Left ventricle myocardium superior (tissue), 1 donor: Measurements from ENCODE around the gene STOML2. TPM values are rescaled to one million over a fixed set of nuclear protein-coding genes. Genes with fewer than 3 reads are reported as not detected.
"Not testable (repeated sequence)": the region's sequence is repeated elsewhere in the genome, so short reads cannot be mapped to it uniquely, and the experiment has no call there.

Source experiments
- ATAC-seq: fragments of 200-7000 bp; cut with Tn5 transposase; one replicate; pipeline ENCODE4 v1.9.1; 2020; ENCODE audit warnings: mild to moderate bottlenecking, moderate library complexity
- DNase-seq: peaks from one replicate; pipeline ENCODE4 v3.0.0-alpha.2; 2020
- intact Hi-C: fragments of 100-400 bp; cut with micrococcal nuclease; formaldehyde crosslinking; loops from one replicate; pipeline ENCODE4 v1.11.0; 2022
- long read RNA-seq: library from polyadenylated mRNA; unstranded; transcript quantifications from one replicate; pipeline ENCODE4 v2.0.0, GENCODE V29; 2021
- total RNA-seq: library from RNA; stranded (reverse); fragmentation: NEBNext Ultra II Directional; extraction: Animal tissue kit (Norgen Biotek cat#: 25700); gene quantifications from one replicate; pipeline ENCODE4 v1.2.1, GENCODE V29; 2021
- donor health status: DM: no; HTN: yes; CAD: no; lungs with severe emphysema.

STOML2 gene, protein sequence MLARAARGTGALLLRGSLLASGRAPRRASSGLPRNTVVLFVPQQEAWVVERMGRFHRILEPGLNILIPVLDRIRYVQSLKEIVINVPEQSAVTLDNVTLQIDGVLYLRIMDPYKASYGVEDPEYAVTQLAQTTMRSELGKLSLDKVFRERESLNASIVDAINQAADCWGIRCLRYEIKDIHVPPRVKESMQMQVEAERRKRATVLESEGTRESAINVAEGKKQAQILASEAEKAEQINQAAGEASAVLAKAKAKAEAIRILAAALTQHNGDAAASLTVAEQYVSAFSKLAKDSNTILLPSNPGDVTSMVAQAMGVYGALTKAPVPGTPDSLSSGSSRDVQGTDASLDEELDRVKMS
- 150 TPM for total RNA-seq
- long read RNA-seq, transcript STOML2-201 (10 exons, 1,278 nt): major isoform, 283 of 315 reads
- long read RNA-seq, partial matches to known transcripts: 24 of 315 reads
- long read RNA-seq, other reads (novel, unspliced or antisense): 8 of 315 reads

DNA sequence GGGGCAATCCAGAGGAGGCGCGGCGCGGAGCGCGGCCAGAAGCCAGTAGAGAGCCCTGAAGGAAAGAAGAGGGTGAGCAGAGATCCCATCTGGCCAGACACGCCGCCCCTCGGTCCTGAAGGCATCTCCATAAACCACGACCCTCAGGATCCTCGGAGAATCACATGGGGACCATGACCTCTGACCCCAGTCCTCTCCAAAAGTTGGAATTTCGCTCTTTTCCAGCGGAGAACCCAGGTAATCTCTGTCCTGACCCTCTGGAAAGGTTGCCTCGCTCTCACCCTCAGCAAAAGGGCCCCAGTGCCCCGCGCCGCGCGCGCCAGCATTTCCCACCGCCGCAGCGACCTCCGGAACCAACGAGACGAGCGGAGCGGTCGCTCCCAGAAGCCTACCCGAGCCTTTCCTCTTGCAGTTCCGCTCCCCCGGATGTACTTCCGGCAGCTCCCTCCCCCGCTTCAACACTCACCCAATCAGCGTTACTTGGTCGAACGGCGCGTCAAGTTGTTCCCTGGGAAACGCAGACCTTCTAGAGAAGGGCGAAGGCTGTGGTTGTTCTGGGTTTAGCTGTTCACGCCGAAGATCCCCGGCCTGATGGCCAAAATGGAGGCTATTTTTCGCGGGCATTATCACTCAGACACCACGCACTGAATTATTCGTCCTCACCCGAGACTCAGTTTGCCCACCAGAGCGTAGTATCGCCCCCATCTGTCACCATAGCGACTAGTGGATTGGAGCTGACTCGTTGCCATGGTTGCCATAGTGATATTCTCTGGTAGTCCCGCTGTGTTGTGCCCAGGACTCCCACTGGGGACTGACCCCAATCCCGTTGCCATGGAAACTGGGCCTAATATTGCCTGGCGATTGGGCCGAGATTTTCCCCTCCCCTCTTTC, at the start of gene STOML2:
Gene STOML2, minus strand, starts transcription at position 363 of the 891 bp plus-strand sequence. Its CDS starts 37 bp downstream, at position 326.
- DNase-seq (peak; percentile 94), ATAC-seq (peak; percentile 96)
- intact Hi-C loops: no loop called here

GRCh38 chr9:35147941-35148563, 45.1 kb upstream of the STOML2 start:
- intact Hi-C loops, DNase-seq, ATAC-seq: not testable (repeated sequence)

DNA sequence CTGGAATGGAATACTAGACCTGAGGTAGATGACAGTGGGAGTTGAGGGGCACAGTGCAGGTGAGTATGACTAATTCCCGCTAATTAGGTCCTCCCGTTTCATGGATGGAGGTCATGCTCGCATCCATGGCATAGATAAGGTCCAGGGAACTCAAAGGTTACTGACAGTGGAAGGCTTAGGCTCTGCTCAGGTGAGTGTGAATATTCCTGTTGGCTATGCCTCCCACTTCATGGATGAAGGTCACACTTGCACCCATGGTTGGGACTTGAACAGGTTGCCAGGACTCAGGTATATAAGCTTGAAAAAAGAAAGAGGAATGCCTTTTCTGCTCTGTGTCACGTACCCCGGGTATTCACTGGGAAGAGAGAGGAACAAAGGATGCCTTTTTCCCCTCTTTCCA, 39.1 kb upstream of the STOML2 start:
- DNase-seq: no peak
- intact Hi-C loops: no loop called here
- no peak for ATAC-seq

GRCh38 chr9:35140093-35140492, 37.2 kb upstream of the STOML2 start:
- ATAC-seq (no peak), DNase-seq (no peak)
- intact Hi-C loops: no loop called here

DNA sequence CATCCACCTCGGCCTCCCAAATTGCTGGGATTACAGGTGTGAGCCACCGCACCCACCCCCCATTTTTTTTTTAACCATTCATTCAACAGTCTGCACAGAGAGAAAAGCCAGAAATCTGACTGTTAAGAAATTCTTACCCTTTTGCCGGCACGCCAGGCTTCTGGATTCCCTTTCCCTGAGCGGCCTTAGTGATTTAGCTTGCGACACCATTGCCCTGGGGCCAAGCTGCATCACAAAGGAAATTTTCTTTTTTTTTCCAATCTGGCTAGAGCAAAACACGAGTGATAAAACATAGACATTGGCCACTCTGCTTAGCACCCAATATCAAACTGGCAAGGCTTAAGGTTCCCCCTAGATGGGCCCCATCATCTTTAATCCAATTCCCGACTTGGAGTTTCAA, 33.9 kb upstream of the STOML2 start:
- no peak for DNase-seq
- no peak for ATAC-seq
- intact Hi-C loops: no loop called here

- intact Hi-C loops: no loop called here
- DNase-seq (no peak), ATAC-seq (no peak)
These were observed 33.1 kb upstream of the STOML2 start for GRCh38 chr9:35135988-35136387.

GRCh38 chr9:35134920-35135319, 32.0 kb upstream of the STOML2 start:
- intact Hi-C loops: no loop called here
- ATAC-seq (no peak), DNase-seq (no peak)

DNA sequence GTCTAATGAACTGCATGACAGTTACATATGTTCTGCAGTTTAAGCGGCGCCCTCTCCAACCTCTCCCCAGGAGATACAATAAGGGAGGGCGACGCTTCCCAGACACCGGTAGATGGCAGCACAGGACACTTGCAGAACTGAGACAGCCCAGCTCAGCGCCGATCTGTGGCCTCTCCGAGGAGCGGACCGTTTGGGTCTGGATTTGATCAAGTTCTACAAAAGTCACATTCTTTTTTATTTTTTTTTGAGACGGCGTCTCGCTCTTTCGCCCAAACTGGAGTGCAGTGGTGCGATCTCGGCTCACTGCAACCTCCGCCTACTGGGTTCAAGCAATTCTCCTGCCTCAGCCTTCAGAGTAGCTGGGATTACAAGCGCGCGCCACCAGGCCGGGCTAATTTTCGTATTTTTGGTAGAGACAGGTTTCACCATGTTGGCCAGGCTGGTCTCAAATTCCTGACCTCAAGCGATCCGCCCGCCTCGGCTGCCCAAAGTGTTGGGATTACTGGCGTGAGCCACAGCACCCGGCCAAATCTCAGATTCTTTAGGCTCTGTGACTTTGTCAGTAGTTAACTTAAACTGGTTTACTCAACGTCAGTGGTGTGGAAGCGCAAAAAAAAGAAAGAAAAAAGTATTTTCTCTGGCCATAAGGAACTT, 14.1 kb upstream of the STOML2 start:
- ATAC-seq: peak; percentile 79
- intact Hi-C loops: loop anchor here (5.0 to 10.0 kb wide), 2 partner anchors 140 to 358 kb away; no protein-coding TSS in a partner anchor
- DNase-seq: peak; percentile 91

- DNase-seq (no peak), ATAC-seq (peak; percentile 6)
- intact Hi-C loops: loop anchor here (5.0 to 10.0 kb wide), 2 partner anchors 141 to 358 kb away; no protein-coding TSS in a partner anchor
These were observed 13.6 kb upstream of the STOML2 start for GRCh38 chr9:35116539-35116897.

DNA sequence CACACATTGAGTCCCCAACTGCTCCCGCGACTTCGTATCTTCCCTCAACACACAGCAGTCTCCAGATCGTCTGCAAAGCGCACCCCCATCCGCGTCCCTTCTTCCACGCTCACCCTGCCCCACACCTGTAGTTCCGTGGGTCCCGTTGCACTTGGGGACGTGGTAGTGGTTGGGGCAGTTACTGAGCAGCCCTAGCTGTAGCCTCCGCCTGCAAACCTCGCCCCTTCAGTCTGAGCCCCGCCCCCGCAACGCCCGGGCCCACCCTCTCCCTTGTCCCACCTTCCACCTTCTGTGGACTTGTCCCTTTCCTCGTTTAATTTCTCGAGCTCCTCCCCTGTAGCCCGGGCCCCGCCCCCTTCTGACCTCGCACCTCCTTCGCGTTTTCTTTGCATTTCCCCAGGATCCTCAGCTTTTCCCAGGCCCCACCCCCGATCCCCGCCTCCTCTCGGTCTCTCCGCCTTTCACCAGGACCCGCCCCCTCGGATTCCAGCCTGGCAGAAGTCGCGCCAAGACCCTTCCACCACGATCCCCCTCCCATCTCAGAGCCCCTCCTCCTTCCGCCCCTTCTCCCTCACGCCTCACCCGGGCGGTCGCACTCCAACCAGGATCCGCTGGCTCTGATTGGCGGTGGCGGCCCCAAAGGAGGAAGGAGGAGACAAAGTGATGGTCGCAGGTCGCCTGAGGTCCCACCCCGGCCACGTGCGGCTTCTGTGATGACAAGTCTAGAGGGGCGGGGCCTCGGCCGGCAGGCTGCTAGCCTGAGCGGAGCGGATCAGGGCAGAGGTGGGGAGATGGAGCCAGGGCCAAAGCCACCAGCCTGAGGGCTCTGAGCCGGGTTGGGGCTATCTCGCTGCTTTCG, 13.0 kb upstream of the STOML2 start, which contains the start of gene ATOSB:
Gene ATOSB, minus strand, starts transcription at position 183 of the 859 bp plus-strand sequence. CDS start 7,588 bp downstream, outside the sequence.
- intact Hi-C loops: loop anchor here (5.0 to 10.0 kb wide), 2 partner anchors 141 to 359 kb away; no protein-coding TSS in a partner anchor
- DNase-seq: peak; percentile 97
- ATAC-seq: peak; percentile 67

DNA sequence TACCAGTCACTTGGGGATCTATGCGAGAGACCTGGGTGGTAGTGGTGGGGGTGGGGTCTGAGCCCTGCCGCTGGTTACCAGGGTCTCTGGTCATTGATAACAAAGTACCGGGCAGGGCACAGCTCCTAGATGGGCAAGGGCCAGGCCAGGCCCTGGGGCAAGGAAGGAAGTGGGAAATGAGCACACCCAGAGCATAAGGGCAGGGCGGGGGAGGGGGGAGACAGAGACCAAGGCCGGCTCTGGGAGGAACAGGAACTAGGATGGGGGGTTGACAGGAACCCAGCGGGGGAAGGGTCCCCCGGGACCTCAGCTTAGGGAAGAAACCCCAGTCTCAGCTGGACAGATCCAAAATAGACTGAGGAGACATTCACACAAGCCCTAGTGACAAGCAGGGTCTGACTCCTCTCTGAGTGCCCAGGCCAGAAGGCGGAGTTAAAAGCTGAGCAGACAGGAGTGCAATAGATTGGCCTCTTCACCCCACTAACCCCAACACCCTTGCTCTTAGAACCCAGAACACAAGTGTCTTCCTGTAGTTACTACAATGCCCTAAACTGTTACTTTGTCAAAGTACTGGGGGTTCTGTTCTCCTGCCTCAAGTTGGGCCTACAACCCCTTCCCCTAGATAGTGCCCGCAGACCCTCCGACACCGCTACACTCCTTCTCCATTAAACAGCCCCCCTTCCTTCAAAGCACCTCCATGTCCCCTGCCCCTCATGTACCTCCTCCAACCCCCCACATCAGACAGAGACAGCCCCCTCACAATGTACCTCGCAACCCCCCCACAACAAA, 12.1 kb upstream of the STOML2 start:
- intact Hi-C loops: loop anchor here (5.0 to 10.0 kb wide), 2 partner anchors 142 to 360 kb away; no protein-coding TSS in a partner anchor
- peak; percentile 79 for DNase-seq
- peak; percentile 2 for ATAC-seq

DNA sequence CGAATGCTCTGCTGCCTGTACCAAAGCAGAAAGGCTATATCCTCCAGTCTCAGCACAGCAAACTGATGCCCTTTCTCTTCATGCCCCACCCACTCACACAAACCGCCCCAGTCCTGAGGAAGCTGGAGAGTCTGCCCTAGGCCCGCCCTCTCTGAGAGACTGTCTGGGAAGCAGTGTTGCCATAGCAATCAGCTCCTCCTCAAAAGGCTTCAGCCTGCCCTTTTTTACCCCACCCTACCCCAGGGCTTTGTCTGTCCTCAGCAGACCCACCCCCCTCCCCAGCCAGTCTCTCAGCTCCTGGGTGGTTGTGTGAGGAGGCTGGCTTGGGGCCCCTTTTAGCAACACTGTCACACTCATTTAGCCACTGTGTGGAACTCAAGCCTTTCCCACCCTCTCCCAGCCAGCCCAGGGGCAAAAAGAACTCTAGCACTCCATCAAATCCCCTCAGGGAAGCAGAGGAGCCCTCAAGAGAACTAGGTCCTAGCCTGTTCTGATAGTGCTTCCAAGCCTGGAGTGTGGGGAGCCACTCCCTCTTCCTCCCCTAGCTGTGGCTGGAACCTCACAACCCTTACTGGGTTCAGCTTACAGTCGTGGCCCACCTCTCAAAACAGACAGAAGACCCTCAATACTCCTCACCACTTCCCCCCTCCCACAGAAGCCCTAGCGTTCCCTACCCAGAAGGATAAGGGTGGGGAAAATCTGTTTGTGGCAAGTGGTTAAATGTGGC, 11.3 kb upstream of the STOML2 start:
- ATAC-seq: peak; percentile 18
- intact Hi-C loops: loop anchor here (10.0 kb wide), 1 partner anchor 361 kb away; no protein-coding TSS in a partner anchor
- DNase-seq: peak; percentile 86

GRCh38 chr9:35112257-35113020, 9.5 kb upstream of the STOML2 start:
- DNase-seq (no peak), ATAC-seq (no peak)
- intact Hi-C loops: loop anchor here (10.0 kb wide), 1 partner anchor 362 kb away; no protein-coding TSS in a partner anchor

GRCh38 chr9:35111001-35111933, 8.3 kb upstream of the STOML2 start:
- intact Hi-C loops: loop anchor here (10.0 kb wide), 1 partner anchor 364 kb away; no protein-coding TSS in a partner anchor
- peak; percentile 73 for ATAC-seq
- peak; percentile 99 for DNase-seq
